Thyroid gland (tissue), 4 donors: Measurements from ENCODE around the gene GSG1L2. TPM values are rescaled to one million over a fixed set of nuclear protein-coding genes. Genes with fewer than 3 reads are reported as not detected.

Experiments
- DNase-seq, 2 donors: peaks; one replicate each; pipeline ENCODE4 v3.0.0-alpha.2; 2019
- H3K27ac ChIP-seq, 3 donors: fragments of 200-600 bp; sonication (generic); 1 replicate in 2 of 3; 2 replicates in 1 of 3; pipeline ENCODE4 v1.5.1; 2016 to 2019; ENCODE audit warnings: mild to moderate bottlenecking in 1 of 3, moderate library complexity in 1 of 3
- H3K27me3 ChIP-seq: fragments of 200-600 bp; sonication (generic); one replicate; pipeline ENCODE4 v1.5.1; 2019
- H3K36me3 ChIP-seq, 2 donors: fragments of 200-600 bp; sonication (generic); one replicate each; pipeline ENCODE4 v1.5.1; 2016 to 2019
- H3K4me1 ChIP-seq, 2 donors: fragments of 200-600 bp; sonication (generic); one replicate each; pipeline ENCODE4 v1.5.1; 2017 to 2019
- H3K4me3 ChIP-seq, 3 donors: fragments of 200-600 bp; sonication (generic); replicated peaks in 1 of 3; 1 replicate in 2 of 3; 2 replicates in 1 of 3; pipeline ENCODE4 v1.5.1; 2016; ENCODE audit warnings: mild to moderate bottlenecking in 1 of 3
- H3K9me3 ChIP-seq: fragments of 200-600 bp; sonication (generic); one replicate; pipeline ENCODE4 v1.5.1; 2017
- POLR2A ChIP-seq, 2 donors: fragments of 450-650 bp; IDR thresholded peaks; one replicate each; pipeline ENCODE4 v1.6.1; 2017; ENCODE audit warnings: antibody characterized with exemption in 2 of 2, mild to moderate bottlenecking in 2 of 2, moderate library complexity in 1 of 2
- WGBS, 2 donors: methylation state at CpG; one replicate each; pipeline ENCODE4 v1.1.5; 2017; 5-methylcytosine and 5-hydroxymethylcytosine counted together
- intact Hi-C: fragments of 100-400 bp; cut with DNase I; formaldehyde crosslinking; loops from one replicate; pipeline ENCODE4 v1.15.1; 2023
- total RNA-seq, 4 donors: library from RNA; depleted of rRNA; stranded (reverse); fragments of >200 nt; gene quantifications; one replicate each; pipeline ENCODE4 v1.2.3, GENCODE V29; 2016
- TF ChIP-seq, protein P1 (sequence below), 6 experiments: fragments of 200-600 bp in 3 of 6; fragments of 450-650 bp in 3 of 6; sonication (generic) in 3 of 6; IDR thresholded peaks; one replicate each; pipeline ENCODE4 v1.5.1; 2016 to 2019; ENCODE audit warnings: antibody characterized with exemption in 6 of 6, mild to moderate bottlenecking in 2 of 6, inconsistent platforms in 1 of 6, moderate library complexity in 1 of 6

The GSG1L2 gene
- total RNA-seq, 4 donors from 2014 or later: not detected

DNA sequence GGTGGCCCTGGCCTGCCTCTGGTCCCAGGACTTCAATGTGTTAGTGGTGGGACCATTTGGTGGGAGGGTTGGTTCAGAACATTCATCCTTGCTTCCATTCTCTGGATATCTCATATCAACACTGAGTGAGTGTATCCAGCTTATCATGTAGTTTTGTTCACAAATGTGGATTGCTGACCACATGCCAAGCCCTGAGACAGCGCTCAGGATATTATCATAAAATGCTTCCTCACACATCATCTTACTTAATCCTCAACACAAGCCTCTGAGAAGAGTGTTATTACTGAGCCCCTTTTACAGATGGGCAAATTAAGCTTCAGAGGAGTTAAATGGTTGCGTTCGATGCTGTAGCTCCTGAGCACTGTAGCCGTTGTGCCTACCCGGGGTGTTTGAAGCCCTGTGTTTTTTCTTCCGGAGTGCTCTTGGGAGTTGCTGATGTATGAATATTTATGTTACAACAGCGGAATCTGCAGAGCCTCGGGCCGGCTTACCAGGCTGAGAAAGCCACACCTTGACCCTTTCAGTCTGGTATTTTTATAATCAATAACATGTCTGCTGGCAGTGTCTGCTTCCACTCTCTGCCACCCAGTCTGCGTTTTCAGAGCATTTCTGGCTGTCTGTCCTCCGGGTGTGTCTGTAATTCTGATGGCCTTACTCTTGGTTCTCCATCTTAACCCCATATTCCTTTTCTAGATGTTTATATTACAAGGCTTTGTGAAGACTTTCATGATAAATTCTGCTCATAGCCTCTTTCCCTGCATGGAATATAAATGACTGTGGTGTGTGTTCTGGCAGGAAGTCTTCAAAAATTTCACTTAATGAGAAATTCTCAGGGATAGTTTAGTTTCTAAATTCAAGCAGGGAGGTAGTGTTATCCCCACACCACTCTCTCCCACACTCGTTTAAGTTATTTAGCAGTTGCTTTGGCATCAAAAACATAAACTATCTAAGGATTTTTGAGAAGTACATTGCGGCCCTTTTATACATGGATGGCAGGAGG lies 6.7 kb upstream of the GSG1L2 start:
- no peaks in the 10 kb centered on the region for H3K9me3 ChIP-seq
- H3K27me3 ChIP-seq: no peaks in the 10 kb centered on the region
- no peak overlapping the region for H3K4me3 ChIP-seq
- H3K27ac ChIP-seq: no peak overlapping the region
- no peaks in the 10 kb centered on the region for H3K4me1 ChIP-seq
- WGBS, 2 donors: 28 to 41% methylated on average over 13 of the region's 13 CpGs
- intact Hi-C loops: no loop called here
- no peak for TF ChIP-seq POLR2A (IDR thresholded peaks at IDR 0.05)
- TF ChIP-seq, protein P1, sequence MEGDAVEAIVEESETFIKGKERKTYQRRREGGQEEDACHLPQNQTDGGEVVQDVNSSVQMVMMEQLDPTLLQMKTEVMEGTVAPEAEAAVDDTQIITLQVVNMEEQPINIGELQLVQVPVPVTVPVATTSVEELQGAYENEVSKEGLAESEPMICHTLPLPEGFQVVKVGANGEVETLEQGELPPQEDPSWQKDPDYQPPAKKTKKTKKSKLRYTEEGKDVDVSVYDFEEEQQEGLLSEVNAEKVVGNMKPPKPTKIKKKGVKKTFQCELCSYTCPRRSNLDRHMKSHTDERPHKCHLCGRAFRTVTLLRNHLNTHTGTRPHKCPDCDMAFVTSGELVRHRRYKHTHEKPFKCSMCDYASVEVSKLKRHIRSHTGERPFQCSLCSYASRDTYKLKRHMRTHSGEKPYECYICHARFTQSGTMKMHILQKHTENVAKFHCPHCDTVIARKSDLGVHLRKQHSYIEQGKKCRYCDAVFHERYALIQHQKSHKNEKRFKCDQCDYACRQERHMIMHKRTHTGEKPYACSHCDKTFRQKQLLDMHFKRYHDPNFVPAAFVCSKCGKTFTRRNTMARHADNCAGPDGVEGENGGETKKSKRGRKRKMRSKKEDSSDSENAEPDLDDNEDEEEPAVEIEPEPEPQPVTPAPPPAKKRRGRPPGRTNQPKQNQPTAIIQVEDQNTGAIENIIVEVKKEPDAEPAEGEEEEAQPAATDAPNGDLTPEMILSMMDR (IDR thresholded peaks at IDR 0.05): no peak
- H3K36me3 ChIP-seq: no peaks in the 10 kb centered on the region
- no peak for DNase-seq

DNA sequence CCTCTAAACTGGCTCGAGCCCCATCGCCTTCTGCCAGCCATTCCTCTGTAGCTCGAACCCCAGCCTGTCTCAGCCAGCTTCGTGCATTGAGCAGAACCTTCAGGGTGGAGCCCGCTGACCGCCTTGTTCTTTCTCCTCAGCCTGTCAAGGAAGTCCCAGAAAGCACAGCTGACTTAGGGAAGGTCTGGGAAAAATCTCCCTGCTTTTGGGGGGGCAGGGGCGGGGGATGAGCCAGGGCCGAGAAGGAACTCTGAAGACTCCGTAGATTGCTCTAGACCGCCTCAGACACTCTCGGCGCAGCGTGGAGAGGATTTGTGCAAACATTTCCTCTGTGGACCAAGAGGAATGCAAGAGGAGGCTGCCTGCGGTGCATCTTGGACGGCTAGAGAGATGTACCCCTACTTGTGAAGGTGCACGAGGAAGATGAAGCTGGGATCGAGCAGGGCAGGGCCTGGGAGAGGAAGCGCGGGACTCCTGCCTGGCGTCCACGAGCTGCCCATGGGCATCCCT lies 3.8 kb upstream of the GSG1L2 start, which contains the start of gene GLP2R:
TSS of gene GLP2R (plus strand) at position 284 of the 510 bp plus-strand sequence. CDS start at position 424, 140 bp downstream.
- no peak for DNase-seq
- H3K27ac ChIP-seq: no peak within 1 kb of the TSS
- H3K9me3 ChIP-seq: no peaks in the 10 kb centered on the region
- WGBS, 2 donors: 43 to 55% methylated on average over 20 to 21 of the region's 21 CpGs
- no peaks in the 10 kb centered on the region for H3K36me3 ChIP-seq
- H3K4me3 ChIP-seq: no peak within 1 kb of the TSS
- no peaks in the 10 kb centered on the region for H3K27me3 ChIP-seq
- H3K4me1 ChIP-seq: no peaks in the 10 kb centered on the region
- intact Hi-C loops: no loop called here
- no peak for TF ChIP-seq POLR2A (IDR thresholded peaks at IDR 0.05)
- TF ChIP-seq, protein P1 (IDR thresholded peaks at IDR 0.05): no peak

DNA sequence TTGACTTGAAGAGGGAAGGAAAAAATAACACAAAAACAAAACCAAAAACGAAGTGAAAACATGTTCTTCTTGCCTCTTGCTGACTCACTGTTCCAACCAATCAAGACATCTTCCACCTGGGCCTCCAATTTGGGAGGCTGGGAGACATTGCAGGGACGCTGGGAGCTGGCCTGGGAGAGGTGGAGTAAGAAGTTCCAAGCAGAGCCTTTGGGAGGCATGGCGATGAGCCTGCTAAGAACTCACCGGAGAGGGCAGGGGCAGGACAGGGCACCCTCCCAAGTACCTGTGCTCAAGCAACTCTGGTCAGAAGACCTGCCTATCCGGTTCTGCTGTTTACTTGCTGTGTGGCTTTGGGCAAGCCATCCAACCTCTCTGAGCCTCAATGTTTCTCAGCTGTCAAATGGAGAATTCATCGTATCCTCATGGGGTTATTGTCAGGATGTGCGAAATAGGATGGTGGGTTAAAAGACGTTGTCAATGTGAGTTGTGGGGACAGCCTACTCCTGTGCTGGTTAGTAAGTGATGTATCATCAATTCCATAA lies 3.0 kb upstream of the GSG1L2 start:
- 67 to 74% methylated on average over 7 to 8 of the region's 8 CpGs for WGBS, 2 donors
- TF ChIP-seq, protein P1 (IDR thresholded peaks at IDR 0.05): no peak
- no peak for TF ChIP-seq POLR2A (IDR thresholded peaks at IDR 0.05)
- DNase-seq: no peak
- Histone ChIP-seq H3K36me3 (no peaks in the 10 kb centered on the region), H3K27ac (no peak overlapping the region), H3K27me3 (no peaks in the 10 kb centered on the region), H3K4me3 (no peak overlapping the region), H3K9me3 (no peaks in the 10 kb centered on the region), H3K4me1 (no peaks in the 10 kb centered on the region)
- intact Hi-C loops: no loop called here

DNA sequence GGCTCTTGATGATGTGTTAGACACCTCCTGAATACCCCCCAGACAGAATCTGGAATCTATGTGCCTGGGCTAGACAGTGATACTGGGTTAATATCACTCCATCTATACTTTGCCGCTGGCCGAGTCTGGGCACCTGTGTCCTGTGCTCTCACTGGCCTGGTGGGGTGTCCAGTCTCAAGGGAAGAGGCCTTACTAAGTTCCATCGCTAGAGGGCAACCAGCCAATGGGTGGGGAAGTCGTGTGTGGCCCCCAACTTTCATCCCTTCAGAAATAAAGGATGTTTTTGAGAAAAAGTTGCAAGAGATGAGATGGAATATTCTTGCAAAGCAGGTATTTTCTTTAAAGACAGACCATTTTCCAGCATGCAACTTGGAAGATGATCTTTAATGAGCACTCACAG lies 2.2 kb upstream of the GSG1L2 start:
- DNase-seq: no peak
- no peaks in the 10 kb centered on the region for H3K36me3 ChIP-seq
- intact Hi-C loops: no loop called here
- H3K4me3 ChIP-seq: no peak overlapping the region
- no peaks in the 10 kb centered on the region for H3K4me1 ChIP-seq
- H3K9me3 ChIP-seq: no peaks in the 10 kb centered on the region
- H3K27ac ChIP-seq: no peak overlapping the region
- TF ChIP-seq, protein P1 (IDR thresholded peaks at IDR 0.05): no peak
- TF ChIP-seq POLR2A (IDR thresholded peaks at IDR 0.05): no peak
- no peaks in the 10 kb centered on the region for H3K27me3 ChIP-seq
- 60 to 71% methylated on average over 4 of the region's 4 CpGs for whole genome bisulfite sequencing, 2 donors

DNA sequence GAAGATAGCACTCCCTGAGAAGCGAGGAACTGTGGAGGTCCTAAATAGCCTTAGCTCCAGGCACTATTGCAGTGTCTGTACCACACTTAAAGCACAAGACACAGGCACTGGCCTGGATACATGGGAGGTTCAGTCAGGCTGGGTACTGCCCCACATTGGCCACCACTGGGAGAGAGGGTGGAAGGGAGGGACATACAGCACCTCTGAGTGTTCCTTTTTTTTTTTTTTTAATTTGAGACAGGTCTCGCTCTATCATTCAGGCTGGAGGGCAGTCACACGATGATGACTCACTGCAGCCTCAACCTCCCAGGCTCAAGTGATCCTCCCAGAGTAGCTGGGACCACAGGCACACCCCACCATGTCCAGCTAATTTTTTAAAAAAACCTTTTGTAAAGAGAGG lies 1.4 kb downstream of the GSG1L2 start:
- no peak for TF ChIP-seq POLR2A (IDR thresholded peaks at IDR 0.05)
- TF ChIP-seq, protein P1 (IDR thresholded peaks at IDR 0.05): no peak
- Histone ChIP-seq H3K4me3 (no peak overlapping the region), H3K27ac (no peak overlapping the region), H3K27me3 (no peaks in the 10 kb centered on the region), H3K4me1 (no peaks in the 10 kb centered on the region), H3K36me3 (no peaks in the 10 kb centered on the region), H3K9me3 (no peaks in the 10 kb centered on the region)
- DNase-seq: no peak
- 56 to 77% methylated on average over 3 of the region's 3 CpGs for WGBS, 2 donors
- intact Hi-C loops: no loop called here
